Stimulated activated CD4-positive, alpha-beta T cell treated with anti-CD3 and anti-CD28 coated beads, Interleukin-15, amount 100 ng/mL, for 24 hours (primary cell): ENCODE data around the gene PLXNB2.

Experiments
- DNase-seq: peaks from one replicate; pipeline ENCODE4 v3.0.0-alpha.2; 2020

Gene PLXNB2

DNA sequence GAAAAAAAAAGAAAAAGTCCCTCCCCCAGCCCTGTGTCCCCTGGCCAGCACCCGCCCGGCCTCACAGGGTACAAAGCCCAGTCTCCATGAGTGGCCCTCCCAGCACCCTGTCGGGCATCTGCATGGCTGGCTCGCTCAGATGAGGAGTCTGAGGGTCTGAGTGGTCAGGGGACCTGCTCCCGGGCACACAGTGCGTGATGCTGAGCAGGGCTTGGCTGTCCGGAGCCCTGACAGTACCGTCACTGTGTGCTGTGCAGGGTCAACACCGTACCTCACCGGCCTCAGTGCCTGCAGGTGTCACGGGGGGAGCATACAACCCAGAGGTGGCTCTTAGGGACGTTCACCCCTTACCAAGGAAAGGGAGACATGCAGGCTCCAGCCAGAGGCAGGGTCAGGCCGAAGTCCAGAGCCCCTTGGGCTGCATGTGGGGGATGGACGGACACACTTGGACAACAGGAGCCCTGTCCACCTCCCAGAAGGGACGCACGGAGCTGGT is 3.6 kb upstream of the PLXNB2 start:
- no peak for DNase-seq

GRCh38 chr22:50310031-50310722 is 2.7 kb upstream of the PLXNB2 start:
- no peak for DNase-seq

DNA sequence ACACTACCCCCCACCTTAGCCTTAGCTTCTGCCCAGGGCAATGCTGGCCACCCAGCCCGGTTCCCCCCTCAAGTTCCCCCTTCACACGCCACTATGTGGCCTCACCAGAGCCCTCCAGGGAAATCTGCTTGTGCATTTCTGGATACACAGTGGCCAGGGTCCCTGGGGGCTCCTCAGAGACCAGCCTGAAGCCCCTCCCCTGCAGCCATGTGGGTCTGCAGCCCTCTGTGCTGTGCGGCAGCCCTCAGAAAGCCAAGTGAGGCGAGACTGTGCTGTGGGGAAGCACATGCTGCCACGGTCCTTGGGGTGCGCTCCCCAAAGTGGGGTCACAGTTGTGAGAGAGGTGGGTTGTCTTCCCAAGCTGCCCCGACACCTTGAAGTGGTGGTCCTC is 2.1 kb upstream of the PLXNB2 start:
- no peak for DNase-seq

- DNase-seq: no peak
Observed at GRCh38 chr22:50308986-50309600, 1.6 kb upstream of the PLXNB2 start.

DNA sequence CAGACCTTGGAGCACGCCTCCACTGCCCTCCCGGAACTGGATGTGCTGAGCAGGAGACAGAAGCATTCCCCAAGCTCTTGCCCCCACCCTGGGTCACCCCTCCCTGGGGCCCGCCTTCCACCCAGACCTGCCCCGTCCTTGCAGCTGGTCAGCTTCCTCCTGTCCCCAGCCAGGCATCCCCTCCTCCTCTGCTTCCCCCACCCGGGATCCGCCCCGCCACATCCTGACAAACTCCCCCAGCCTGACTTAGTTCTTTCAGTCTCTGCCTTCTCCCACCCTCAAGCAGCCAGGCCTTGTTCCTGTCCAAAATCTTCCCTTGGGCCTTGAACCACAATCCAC is 1.1 kb upstream of the PLXNB2 start:
- no peak for DNase-seq

DNA sequence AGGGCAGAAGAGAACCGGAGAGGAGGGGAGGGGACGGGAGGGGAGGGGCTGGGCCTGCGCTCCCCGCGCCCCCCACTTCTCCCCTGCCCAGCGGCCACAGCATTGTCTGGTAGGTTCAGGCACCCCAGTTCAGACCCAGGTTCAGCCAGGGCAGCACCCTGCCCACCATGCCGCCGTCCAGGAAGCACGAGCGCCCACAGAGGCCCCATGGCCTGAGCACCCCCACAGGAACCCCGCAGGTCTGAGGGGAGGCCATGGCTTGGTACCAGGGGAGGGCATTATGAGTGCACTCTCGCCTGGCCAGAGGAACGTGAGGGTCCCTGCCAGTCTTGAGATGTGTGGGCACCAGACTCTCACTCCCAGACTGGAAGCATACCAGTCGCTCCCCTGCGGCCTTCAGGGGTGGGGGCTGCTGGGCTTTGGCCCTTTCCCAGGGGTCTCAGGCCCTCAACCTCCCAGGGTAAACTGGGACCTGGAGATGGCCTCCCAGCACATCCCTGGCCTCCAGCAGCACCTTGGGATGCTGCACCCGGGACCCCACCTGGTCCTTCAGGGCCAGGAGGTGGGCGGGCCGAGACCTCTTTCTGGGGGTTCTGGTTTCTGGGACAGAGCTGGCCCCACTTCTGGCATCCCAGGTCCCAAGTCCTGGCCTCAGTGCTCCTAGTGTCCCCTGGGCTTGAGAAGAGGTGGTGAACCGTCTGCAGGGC is 597 bp upstream of the PLXNB2 start:
- DNase-seq: no peak

GRCh38 chr22:50305923-50306566 is 1.4 kb downstream of the PLXNB2 start:
- DNase-seq: no peak

GRCh38 chr22:50305393-50305922 is 2.0 kb downstream of the PLXNB2 start:
- no peak for DNase-seq

GRCh38 chr22:50304528-50305392 is 2.7 kb downstream of the PLXNB2 start:
- DNase-seq: no peak

GRCh38 chr22:50303848-50304527 is 3.5 kb downstream of the PLXNB2 start:
- no peak for DNase-seq

- no peak for DNase-seq
Observed at GRCh38 chr22:50303515-50303847, 4.0 kb downstream of the PLXNB2 start.

DNA sequence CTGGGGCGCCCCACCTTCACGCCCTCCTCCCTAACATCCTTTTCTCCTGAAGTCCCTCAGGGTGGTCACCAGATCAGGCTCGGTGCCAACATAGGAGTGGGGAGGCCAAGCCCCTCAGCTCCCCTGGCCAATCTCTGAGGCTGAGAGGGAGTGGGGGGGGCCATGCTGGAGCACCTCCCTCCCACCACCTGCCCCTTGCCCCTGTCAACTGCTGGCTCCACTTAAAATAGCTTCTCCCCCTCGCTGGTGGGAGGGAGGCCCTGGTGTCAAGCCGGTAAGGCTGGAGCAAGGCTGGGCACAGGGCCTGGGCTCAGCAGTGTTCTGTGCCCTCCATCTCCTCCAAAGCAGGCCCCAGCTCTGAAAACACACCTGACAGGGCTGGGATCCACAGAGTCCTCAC is 4.9 kb downstream of the PLXNB2 start:
- DNase-seq: no peak

- no peak for DNase-seq
Observed at GRCh38 chr22:50302041-50302541, 5.4 kb downstream of the PLXNB2 start.

DNA sequence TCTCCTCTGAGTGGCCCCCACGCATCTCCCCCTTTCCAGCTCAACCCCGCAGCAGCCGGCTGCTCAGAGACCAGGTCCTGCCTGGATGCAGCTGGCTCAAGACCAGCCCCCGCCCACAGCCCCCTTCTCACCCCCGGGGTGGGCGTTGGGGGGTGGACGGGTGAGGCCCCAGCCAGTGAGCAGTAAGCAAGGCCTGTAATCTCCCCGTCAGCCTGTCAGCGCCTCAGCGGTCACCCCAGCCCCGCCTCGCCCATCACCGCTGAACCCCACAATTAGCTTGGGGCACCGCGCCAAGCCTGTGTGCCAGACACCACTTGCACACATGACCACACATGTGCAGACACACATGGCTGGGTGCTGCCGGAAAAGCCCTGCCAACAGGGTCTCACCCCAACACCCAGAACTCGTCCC is 5.9 kb downstream of the PLXNB2 start:
- DNase-seq: no peak

DNA sequence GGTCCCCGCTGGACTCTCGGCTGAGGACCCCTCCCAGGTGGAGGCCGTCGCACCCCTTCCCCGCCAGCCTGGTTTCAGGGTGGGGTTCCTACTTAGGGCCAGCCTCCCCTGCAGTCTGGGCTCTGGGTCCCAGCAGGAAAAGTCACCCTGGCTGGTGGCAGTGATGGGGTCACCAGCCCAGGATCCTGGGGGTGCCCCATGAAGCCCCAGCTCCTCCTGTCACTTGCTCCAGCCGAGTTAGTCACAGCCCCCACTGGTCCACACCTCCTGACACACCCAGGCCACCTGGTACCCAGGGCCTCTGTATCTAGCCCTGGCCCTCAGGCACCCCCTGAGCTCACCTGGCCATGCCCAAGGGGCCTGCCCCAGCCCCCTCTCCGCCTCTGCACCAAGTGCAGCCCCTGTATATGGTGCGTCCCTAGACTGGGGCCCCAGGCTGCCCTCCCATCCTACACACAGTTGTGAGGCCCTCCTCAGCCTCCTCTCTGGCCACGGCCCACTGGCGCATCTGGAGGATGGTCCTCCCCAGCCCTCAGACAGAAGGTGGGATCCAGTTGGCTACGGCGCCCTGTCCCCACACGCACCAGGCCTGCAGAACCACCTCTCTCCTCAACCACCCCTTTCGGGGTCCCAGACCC is 6.7 kb downstream of the PLXNB2 start:
- DNase-seq: no peak

- no peak for DNase-seq
Observed at GRCh38 chr22:50299785-50300619, 7.4 kb downstream of the PLXNB2 start.

- DNase-seq: no peak
Observed at GRCh38 chr22:50298937-50299784, 8.3 kb downstream of the PLXNB2 start.

GRCh38 chr22:50298266-50298637 is 9.2 kb downstream of the PLXNB2 start:
- no peak for DNase-seq

DNA sequence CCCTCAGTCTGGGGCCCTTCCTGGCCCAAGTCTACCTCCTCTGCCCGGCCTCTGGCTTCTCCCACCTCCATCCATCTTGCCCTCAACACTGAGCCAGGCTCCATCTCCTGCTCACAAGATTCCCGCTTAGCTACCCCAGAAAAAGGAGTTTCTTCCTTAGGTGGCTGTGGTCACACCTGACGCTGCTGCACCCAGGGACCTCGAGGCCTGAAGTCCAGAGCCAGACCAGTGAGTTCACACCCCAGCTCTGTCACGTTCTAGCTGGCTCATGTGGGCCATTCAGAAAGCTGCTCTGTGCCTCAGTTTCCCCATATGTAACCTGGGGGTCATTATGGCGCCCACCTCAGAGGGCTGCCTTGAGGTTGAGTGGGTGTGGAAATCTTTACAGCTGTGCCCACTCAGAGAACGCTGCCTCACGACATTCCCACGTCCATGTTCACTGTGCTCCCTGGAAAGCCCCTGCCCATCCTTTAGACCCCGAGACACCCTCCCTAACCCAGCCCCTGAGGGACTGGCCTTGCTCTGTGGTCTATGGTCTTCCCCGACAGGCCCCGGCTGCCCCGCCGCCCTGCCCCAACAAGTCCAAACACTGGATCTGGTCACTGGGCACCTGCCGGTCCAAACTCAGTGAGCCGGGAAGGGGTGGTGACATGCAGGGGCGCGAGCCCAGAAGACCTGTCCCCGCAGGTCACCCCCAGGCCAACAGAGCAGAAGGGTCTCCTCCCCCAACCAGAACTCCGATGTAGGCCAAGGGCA is 9.8 kb downstream of the PLXNB2 start:
- DNase-seq: no peak
